ENCODE measurements around the gene PCDHAC2. TPM values are rescaled to one million over a fixed set of nuclear protein-coding genes. Genes with fewer than 3 reads are reported as not detected.

PCDHAC2 gene
- not detected for polyA plus RNA-seq (2013)

GRCh38 chr5:140966293-140967225 lies at the start of gene PCDHAC2:
PCDHAC2 (plus strand) TSS chr5:140966476; CDS start chr5:140966767, 291 bp downstream.
- ChIA-PET POLR2A (no interaction called here), CTCF (interaction anchor here (0.8 kb wide), 1 partner anchor 10 kb away, joined by 3 read pairs; no protein-coding TSS in a partner anchor)
- H3K4me3 ChIP-seq (ENCODE audit: control insufficient read depth in 1 of 7, extremely low read depth in 1 of 7, insufficient read depth in 4 of 7, low read depth in 2 of 7, low read length in 6 of 7), result peak within 1 kb of the TSS in 5 of 7 experiments; percentile 21 to 59 (median 49)
- 3% methylated on average over 76 of the region's 80 CpGs for WGBS (ENCODE audit: insufficient coverage)
- DNase-seq, result peak in 2 of 3 donors; percentile 0 to 5
- no peaks in the 10 kb centered on the region for H3K36me3 ChIP-seq (ENCODE audit: control insufficient read depth in 4 of 4, insufficient read depth in 4 of 4, low read length in 3 of 4)
- H3K9me3 ChIP-seq (ENCODE audit: control extremely low read depth in 1 of 5, control insufficient read depth in 4 of 5, insufficient read depth in 2 of 5, low read depth in 1 of 5, low read length in 4 of 5), result peaks cover 0 to 13% (median 2%) of the 10 kb centered on the region in 5 experiments
- peaks cover 0 to 13% (median 5%) of the 10 kb centered on the region in 4 experiments for H3K4me1 ChIP-seq (ENCODE audit: control extremely low read depth in 1 of 4, control insufficient read depth in 4 of 4, insufficient read depth in 4 of 4, low read length in 3 of 4)
- H3K27me3 ChIP-seq (replicated peaks in 2 of 5; ENCODE audit: control insufficient read depth in 4 of 5, insufficient read depth in 5 of 5, low read length in 4 of 5), result peaks cover 5 to 56% (median 26%) of the 10 kb centered on the region in 5 experiments
- no peak within 1 kb of the TSS for H3K27ac ChIP-seq (ENCODE audit: insufficient read depth in 1 of 2, low read depth in 1 of 2, low read length in 2 of 2, poor library complexity in 1 of 2, severe bottlenecking in 2 of 2)

DNA sequence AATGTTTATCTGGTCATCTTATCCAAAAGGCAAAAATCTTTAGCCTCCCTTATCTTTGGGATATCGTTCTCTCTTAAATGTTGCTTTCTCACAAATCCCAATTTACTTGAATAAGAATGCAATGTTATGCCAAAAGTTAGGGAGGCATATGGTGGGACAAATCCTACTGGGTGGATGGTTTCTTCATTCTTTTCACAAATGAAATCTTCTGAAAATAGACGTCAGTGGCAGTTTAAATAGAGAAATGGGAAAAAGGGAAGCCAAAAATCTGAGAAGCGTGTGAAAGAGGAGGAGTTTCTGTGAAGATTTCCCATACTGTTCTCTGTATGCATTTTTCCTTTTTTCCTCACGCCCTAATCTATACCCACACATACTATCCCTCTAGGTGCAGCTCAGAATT lies 42.7 kb upstream of the PCDHAC2 start:
- POLR2A ChIA-PET, result no interaction called here
- no CpG with 5 or more reads among the region's 4 CpGs for WGBS (ENCODE audit: insufficient coverage)
- peaks cover 3 to 47% (median 27%) of the 10 kb centered on the region in 5 experiments for H3K27me3 ChIP-seq (replicated peaks in 2 of 5; ENCODE audit: control insufficient read depth in 4 of 5, insufficient read depth in 5 of 5, low read length in 4 of 5)

GRCh38 chr5:140925806-140926442 lies 40.4 kb upstream of the PCDHAC2 start, which contains the start of gene PCDHAC1:
PCDHAC1 (plus strand) TSS chr5:140926299; CDS start chr5:140926893, 594 bp downstream.
- Histone ChIP-seq H3K27ac (ENCODE audit: insufficient read depth in 1 of 2, low read depth in 1 of 2, low read length in 2 of 2, poor library complexity in 1 of 2, severe bottlenecking in 2 of 2) (no peak within 1 kb of the TSS), H3K36me3 (ENCODE audit: control insufficient read depth in 4 of 4, insufficient read depth in 4 of 4, low read length in 3 of 4) (no peaks in the 10 kb centered on the region), H3K4me1 (ENCODE audit: control extremely low read depth in 1 of 4, control insufficient read depth in 4 of 4, insufficient read depth in 4 of 4, low read length in 3 of 4) (peaks cover 0 to 16% (median 6%) of the 10 kb centered on the region in 4 experiments), H3K27me3 (replicated peaks in 2 of 5; ENCODE audit: control insufficient read depth in 4 of 5, insufficient read depth in 5 of 5, low read length in 4 of 5) (peaks cover 4 to 56% (median 29%) of the 10 kb centered on the region in 5 experiments), H3K4me3 (ENCODE audit: control insufficient read depth in 1 of 7, extremely low read depth in 1 of 7, insufficient read depth in 4 of 7, low read depth in 2 of 7, low read length in 6 of 7) (peak within 1 kb of the TSS in 6 of 7 experiments; percentile 3 to 66 (median 42)), H3K9me3 (ENCODE audit: control extremely low read depth in 1 of 5, control insufficient read depth in 4 of 5, insufficient read depth in 2 of 5, low read depth in 1 of 5, low read length in 4 of 5) (peaks cover 0 to 24% (median 15%) of the 10 kb centered on the region in 5 experiments)
- 3% methylated on average over 36 of the region's 41 CpGs for WGBS (ENCODE audit: insufficient coverage)
- POLR2A ChIA-PET, result no interaction called here
- DNase-seq, result no peak
- CTCF ChIA-PET, result no interaction called here

More for the DNA sequence above, 42.7 kb upstream of the PCDHAC2 start:
- no peak for DNase-seq
- Histone ChIP-seq H3K9me3 (ENCODE audit: control extremely low read depth in 1 of 5, control insufficient read depth in 4 of 5, insufficient read depth in 2 of 5, low read depth in 1 of 5, low read length in 4 of 5) (peaks cover 0 to 24% (median 15%) of the 10 kb centered on the region in 5 experiments), H3K27ac (ENCODE audit: insufficient read depth in 1 of 2, low read depth in 1 of 2, low read length in 2 of 2, poor library complexity in 1 of 2, severe bottlenecking in 2 of 2) (no peak overlapping the region), H3K36me3 (ENCODE audit: control insufficient read depth in 4 of 4, insufficient read depth in 4 of 4, low read length in 3 of 4) (no peaks in the 10 kb centered on the region), H3K4me1 (ENCODE audit: control extremely low read depth in 1 of 4, control insufficient read depth in 4 of 4, insufficient read depth in 4 of 4, low read length in 3 of 4) (peaks cover 0 to 16% (median 6%) of the 10 kb centered on the region in 4 experiments), H3K4me3 (ENCODE audit: control insufficient read depth in 1 of 7, extremely low read depth in 1 of 7, insufficient read depth in 4 of 7, low read depth in 2 of 7, low read length in 6 of 7) (no peak overlapping the region)
- CTCF ChIA-PET, result no interaction called here

GRCh38 chr5:140926443-140927227 lies 39.6 kb upstream of the PCDHAC2 start:
- ChIA-PET POLR2A (no interaction called here), CTCF (interaction anchor here (1.0 kb wide), 1 partner anchor 27 kb away, joined by 3 read pairs; no protein-coding TSS in a partner anchor)
- Histone ChIP-seq H3K27ac (ENCODE audit: insufficient read depth in 1 of 2, low read depth in 1 of 2, low read length in 2 of 2, poor library complexity in 1 of 2, severe bottlenecking in 2 of 2) (no peak overlapping the region), H3K9me3 (ENCODE audit: control extremely low read depth in 1 of 5, control insufficient read depth in 4 of 5, insufficient read depth in 2 of 5, low read depth in 1 of 5, low read length in 4 of 5) (peaks cover 0 to 24% (median 15%) of the 10 kb centered on the region in 5 experiments), H3K36me3 (ENCODE audit: control insufficient read depth in 4 of 4, insufficient read depth in 4 of 4, low read length in 3 of 4) (no peaks in the 10 kb centered on the region), H3K27me3 (replicated peaks in 2 of 5; ENCODE audit: control insufficient read depth in 4 of 5, insufficient read depth in 5 of 5, low read length in 4 of 5) (peaks cover 4 to 56% (median 29%) of the 10 kb centered on the region in 5 experiments), H3K4me3 (ENCODE audit: control insufficient read depth in 1 of 7, extremely low read depth in 1 of 7, insufficient read depth in 4 of 7, low read depth in 2 of 7, low read length in 6 of 7) (peak overlapping the region in 5 of 7 experiments; percentile 40 to 66 (median 44)), H3K4me1 (ENCODE audit: control extremely low read depth in 1 of 4, control insufficient read depth in 4 of 4, insufficient read depth in 4 of 4, low read length in 3 of 4) (peaks cover 0 to 16% (median 6%) of the 10 kb centered on the region in 4 experiments)
- peak; percentile 9 to 53 (median 44) for DNase-seq
- WGBS (ENCODE audit: insufficient coverage), result 2% methylated on average over 63 of the region's 74 CpGs

DNA sequence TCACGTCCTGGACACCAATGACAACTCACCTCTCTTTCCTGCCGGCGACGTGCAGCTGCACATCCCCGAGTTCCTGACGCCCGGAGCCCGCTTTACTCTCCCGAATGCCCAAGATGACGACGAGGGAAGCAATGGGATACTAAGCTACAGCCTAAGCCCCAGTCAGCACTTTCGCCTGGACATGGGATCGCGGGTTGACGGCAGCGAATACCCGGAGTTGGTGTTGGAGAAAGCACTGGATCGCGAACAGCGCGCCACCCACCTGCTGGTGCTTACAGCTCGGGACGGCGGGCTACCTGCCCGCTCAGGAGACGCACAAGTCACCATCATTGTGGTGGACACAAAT lies 39.1 kb upstream of the PCDHAC2 start:
- Histone ChIP-seq H3K27me3 (replicated peaks in 2 of 5; ENCODE audit: control insufficient read depth in 4 of 5, insufficient read depth in 5 of 5, low read length in 4 of 5) (peaks cover 4 to 56% (median 29%) of the 10 kb centered on the region in 5 experiments), H3K4me1 (ENCODE audit: control extremely low read depth in 1 of 4, control insufficient read depth in 4 of 4, insufficient read depth in 4 of 4, low read length in 3 of 4) (peaks cover 0 to 16% (median 6%) of the 10 kb centered on the region in 4 experiments), H3K9me3 (ENCODE audit: control extremely low read depth in 1 of 5, control insufficient read depth in 4 of 5, insufficient read depth in 2 of 5, low read depth in 1 of 5, low read length in 4 of 5) (peaks cover 0 to 24% (median 15%) of the 10 kb centered on the region in 5 experiments), H3K4me3 (ENCODE audit: control insufficient read depth in 1 of 7, extremely low read depth in 1 of 7, insufficient read depth in 4 of 7, low read depth in 2 of 7, low read length in 6 of 7) (peak overlapping the region in 5 of 7 experiments; percentile 21 to 66 (median 40)), H3K36me3 (ENCODE audit: control insufficient read depth in 4 of 4, insufficient read depth in 4 of 4, low read length in 3 of 4) (no peaks in the 10 kb centered on the region), H3K27ac (ENCODE audit: insufficient read depth in 1 of 2, low read depth in 1 of 2, low read length in 2 of 2, poor library complexity in 1 of 2, severe bottlenecking in 2 of 2) (no peak overlapping the region)
- ChIA-PET POLR2A (no interaction called here), CTCF (interaction anchor here (1.0 kb wide), 1 partner anchor 26 kb away, joined by 3 read pairs; no protein-coding TSS in a partner anchor)
- DNase-seq, result no peak
- WGBS (ENCODE audit: insufficient coverage), result 9% methylated on average over 25 of the region's 26 CpGs

DNA sequence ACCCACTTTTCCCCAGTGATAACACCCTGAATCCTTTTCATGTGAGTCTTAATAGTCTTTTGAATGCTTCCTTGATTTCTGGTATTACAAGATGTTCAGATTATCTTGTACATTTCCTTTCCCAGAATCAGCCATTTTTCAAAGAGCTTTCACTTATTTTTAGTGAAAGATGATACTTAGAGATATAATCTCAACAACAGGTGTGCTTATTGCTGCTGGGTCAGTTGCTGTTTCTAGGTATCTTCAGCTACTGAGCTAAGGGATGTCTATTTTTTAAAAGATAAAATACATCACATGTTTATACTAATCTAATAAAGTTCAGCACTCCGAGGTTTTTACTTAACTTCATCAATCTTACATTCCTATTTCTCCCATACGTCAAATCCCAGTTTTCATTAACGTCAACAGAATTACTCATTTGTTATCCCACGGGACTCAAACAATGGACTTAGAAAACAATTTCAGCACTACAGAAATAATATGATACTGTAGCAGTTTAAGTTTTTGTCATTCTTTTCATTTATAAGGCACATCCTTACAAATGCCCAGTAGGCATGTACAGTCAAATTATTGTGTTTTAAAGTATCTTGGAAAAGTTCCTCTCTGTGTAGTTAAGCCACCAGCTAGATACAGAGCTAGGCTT lies 31.2 kb upstream of the PCDHAC2 start:
- no peak overlapping the region for H3K27ac ChIP-seq (ENCODE audit: insufficient read depth in 1 of 2, low read depth in 1 of 2, low read length in 2 of 2, poor library complexity in 1 of 2, severe bottlenecking in 2 of 2)
- H3K9me3 ChIP-seq (ENCODE audit: control extremely low read depth in 1 of 5, control insufficient read depth in 4 of 5, insufficient read depth in 2 of 5, low read depth in 1 of 5, low read length in 4 of 5), result no peaks in the 10 kb centered on the region
- no peak overlapping the region for H3K4me3 ChIP-seq (ENCODE audit: control insufficient read depth in 1 of 7, extremely low read depth in 1 of 7, insufficient read depth in 4 of 7, low read depth in 2 of 7, low read length in 6 of 7)
- no peaks in the 10 kb centered on the region for H3K4me1 ChIP-seq (ENCODE audit: control extremely low read depth in 1 of 4, control insufficient read depth in 4 of 4, insufficient read depth in 4 of 4, low read length in 3 of 4)
- H3K27me3 ChIP-seq (replicated peaks in 2 of 5; ENCODE audit: control insufficient read depth in 4 of 5, insufficient read depth in 5 of 5, low read length in 4 of 5), result no peaks in the 10 kb centered on the region
- no CpG with 5 or more reads among the region's 4 CpGs for WGBS (ENCODE audit: insufficient coverage)
- no peaks in the 10 kb centered on the region for H3K36me3 ChIP-seq (ENCODE audit: control insufficient read depth in 4 of 4, insufficient read depth in 4 of 4, low read length in 3 of 4)
- no peak for DNase-seq
- ChIA-PET CTCF (no interaction called here), POLR2A (no interaction called here)

All from common myeloid progenitor, CD34-positive (primary cell).